Activated T-cell treated with anti-CD3 and anti-CD28 coated beads for 48 hours (primary cell): ENCODE data around the gene NSL1.
"Not testable (repeated sequence)": the region's sequence is repeated elsewhere in the genome, so short reads cannot be mapped to it uniquely, and the experiment has no call there.

Experiments
- DNase-seq: peaks from one replicate; pipeline ENCODE4 v3.0.0-alpha.2; 2020; ENCODE audit warnings: low read depth

The NSL1 gene

DNA sequence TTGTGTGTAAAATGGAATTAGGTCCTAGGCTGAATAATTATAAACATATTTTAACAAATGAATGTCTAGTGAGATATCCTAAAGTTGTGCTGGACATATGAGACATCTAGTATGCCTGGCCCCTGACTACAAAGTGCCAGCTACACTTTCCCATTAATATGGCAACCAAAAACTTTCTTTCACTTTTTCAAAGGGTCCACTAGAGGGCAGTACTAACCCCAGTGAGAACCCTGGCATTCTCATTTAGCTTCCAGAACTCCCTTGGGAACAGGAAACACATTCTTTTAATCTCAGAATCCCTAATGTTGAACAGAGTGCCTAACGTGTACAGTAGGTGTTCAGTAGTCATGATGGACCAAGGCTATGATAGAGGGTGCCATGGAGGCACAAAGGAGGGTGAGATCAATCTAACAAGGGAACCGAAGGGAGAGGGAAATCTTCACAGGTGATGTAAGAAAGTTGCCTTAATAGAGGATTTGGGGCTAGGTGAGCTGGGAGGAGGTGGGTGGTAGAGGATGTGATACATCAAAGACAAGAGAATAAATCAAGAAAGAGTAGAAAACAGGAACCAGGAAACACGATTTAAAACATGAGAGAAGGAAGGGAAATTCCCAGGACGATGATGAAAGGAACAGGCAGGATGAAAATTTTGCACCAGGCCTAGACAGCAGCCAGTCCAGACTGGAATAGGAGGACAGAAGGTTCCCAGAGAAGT is 41.6 kb downstream of the NSL1 start:
- no peak for DNase-seq

DNA sequence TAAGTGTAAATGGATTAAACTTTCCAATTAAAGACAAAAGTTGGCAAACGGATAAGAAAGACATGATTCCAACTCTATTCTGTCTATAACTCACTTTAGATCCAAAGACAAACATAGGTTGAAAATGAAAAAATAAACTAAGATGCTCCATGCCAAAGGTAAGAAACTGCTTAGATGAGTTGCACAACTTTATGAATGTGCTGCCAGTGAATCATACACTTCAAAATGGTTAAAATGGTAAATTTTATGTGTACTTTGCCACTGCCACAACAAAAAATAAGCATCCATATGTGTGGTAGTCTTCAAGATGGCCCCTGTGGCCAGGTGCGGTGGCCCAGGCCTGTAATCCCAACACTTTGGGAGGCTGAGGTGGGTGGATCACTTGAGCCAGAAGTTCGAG is 45.0 kb downstream of the NSL1 start:
- no peak for DNase-seq

- no peak for DNase-seq
Observed at GRCh38 chr1:212745303-212745702, 46.3 kb downstream of the NSL1 start.

DNA sequence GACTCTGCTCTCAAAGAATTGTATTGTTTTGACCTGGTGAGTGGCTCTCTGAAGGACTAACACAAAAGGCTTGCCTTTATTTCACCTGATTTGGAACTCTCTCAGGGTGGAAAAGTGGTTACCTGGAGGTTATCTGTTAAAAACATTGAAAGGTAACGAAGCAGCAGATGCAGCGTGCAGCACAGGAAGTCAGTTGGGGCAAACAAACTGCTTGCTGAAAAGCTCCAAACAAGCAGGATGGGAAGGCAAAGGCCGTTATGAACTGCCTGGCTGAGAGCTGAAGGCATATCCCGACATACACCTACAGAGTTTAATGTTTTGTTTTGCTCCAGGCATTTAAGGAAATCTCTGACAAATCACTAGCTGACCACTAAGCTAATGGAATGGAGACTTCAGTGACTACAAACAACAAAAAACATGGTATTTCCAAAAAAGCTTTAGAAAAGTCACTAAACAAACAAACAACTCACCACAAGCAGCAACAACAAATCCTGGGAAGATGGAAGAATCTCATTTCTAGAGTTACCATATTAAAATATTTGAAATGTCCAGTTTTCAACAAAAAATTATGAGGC is 47.6 kb downstream of the NSL1 start:
- DNase-seq: no peak

DNA sequence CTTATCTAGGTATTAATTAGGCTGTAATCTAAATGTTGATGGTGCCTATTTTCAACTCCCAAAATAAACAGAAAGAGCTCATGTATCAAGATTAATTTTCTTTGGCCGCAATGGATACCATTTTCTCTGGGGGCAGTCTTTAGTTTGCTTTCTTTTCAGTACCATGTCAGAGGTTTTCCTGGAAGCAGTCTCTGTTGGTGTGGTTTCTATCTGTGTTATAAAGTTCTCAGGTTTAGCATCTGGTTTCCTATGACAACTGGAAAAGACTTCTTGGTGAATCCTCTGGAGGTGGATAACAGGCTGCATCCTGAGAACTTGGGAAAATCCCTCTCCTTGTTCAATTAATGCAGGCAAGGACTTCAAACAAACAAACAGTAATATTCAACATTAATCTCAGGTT is 53.2 kb downstream of the NSL1 start:
- DNase-seq: no peak

DNA sequence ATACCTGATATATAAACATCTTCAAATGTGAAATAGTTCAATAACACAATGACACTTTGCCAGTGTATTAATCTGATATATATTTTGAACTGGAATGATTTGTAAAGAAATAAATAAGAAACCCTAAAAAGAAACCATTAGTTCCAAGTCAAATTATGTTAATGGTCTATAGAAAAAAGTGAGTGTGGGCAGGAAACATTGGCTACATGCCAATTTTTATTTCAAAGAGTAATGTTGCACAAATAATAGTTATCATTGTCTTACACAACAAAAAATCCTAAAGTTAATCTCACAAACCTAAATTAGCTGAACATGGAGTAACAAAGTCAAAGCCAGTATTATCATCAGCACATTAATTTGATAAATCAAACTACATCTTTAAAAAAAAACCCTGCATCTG is 54.0 kb downstream of the NSL1 start:
- no peak for DNase-seq

DNA sequence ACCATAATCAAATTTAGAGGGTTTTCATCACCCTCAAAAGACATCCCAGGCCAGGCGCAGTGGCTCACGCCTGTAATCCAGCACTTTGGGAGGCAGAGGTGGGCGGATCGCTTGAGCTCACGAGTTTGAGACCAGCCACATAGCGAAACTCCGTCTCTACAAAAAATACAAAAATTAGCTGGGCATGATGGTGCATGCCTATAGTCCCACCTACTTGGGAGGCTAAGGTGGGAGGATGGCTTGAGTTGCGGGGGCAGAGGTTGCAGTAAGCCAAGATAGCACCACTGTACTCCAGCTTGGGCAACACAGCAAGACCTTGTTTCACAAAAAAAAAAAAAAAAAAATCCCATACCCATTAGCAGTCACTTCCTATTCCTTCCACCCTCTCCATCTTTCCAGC is 58.5 kb downstream of the NSL1 start:
- DNase-seq: no peak

DNA sequence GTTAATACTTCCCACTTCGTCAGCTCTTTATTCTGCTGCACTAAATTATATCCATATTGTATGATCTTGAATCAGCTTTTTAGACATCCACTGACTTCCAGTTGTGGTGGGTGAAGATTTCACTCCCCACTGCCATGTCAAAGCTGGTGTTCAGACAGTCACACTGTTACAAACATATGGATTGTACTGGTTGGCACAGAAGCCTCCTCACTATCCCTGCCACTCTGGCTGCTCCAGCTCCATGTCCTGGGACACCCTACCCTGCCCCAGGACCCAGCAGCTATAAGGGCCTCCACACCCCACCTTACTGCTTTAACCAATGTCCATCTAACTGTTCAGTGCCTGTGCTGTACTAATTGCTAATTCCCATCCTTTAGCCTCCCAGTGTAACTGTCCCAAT is 59.9 kb downstream of the NSL1 start:
- DNase-seq: no peak

GRCh38 chr1:212728606-212729005 is 63.0 kb downstream of the NSL1 start:
- DNase-seq: no peak

DNA sequence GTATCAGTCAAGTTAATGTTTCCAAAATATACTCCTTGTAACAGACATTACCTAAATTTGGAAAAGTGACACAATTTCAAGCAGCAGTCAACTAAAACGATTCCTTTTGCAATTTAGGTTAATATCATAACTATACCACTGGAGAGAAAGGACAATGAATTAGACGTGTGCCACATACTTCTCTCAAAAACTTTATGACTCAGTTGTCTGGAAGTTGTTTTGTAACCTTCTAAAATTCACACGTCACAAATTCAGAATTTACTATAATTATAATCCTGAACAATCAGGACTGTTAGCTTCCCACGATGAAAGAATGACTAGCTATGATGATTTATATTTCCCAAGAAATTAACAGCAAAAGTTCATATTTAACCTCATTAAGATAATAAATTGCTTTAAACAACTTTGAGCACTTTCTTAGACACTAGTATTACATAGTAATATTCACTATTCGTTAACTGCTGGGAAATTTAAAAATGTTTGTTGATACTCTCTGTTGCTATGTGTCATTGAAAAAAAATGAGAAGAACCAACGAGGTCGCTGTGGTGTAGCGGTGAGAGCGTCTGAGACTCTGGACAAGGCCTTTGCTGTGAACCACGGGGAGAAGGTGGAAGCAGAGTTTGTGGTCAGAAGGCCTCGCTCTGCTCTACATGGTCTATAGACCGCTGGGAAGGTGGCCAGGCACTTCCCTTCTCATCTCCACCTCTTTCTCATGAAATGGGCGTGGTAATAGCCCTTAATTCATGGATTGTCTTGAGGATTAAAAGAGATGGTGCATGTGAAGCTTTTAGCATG is 64.0 kb downstream of the NSL1 start:
- DNase-seq: no peak

DNA sequence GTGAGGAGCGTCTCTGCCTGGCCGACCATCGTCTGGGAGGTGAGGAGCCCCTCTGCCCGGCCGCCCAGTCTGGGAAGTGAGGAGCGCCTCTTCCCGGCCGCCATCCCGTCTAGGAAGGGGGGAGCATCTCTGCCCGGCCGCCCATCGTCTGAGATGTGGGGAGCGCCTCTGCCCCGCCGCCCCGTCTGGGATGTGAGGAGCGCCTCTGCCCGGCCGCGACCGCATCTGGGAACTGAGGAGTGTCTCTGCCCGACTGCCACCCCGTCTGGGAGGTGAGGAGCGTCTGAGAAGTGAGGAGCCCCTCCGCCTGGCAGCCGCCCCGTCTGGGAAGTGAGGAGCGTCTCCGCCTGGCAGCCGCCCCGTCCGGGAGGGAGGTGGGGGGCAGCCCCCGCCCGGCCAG is 66.9 kb downstream of the NSL1 start:
- not testable (repeated sequence) for DNase-seq

GRCh38 chr1:212722270-212722957 is 69.2 kb downstream of the NSL1 start:
- DNase-seq: no peak

GRCh38 chr1:212721388-212722247 is 70.0 kb downstream of the NSL1 start:
- peak; percentile 41 for DNase-seq

GRCh38 chr1:212719633-212720032 is 71.9 kb downstream of the NSL1 start:
- no peak for DNase-seq

DNA sequence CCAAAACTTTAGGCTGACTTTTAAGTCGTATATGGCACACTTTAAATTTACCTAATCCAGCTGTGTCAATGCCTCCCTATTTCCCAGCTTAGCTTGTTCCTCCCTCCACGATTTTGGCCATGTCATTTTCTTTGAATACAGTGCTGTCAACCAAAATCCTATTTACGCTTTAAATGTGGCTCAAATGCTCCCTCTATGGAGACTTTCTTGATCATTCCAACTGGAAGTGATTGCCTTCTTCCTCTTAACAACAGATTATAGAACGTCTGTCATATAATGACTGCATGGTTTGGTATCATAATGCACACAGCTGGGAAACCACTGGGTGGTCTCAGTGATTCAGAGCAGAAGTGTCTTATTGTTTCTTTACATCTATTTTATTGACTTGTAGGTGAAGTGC is 73.1 kb downstream of the NSL1 start:
- no peak for DNase-seq

DNA sequence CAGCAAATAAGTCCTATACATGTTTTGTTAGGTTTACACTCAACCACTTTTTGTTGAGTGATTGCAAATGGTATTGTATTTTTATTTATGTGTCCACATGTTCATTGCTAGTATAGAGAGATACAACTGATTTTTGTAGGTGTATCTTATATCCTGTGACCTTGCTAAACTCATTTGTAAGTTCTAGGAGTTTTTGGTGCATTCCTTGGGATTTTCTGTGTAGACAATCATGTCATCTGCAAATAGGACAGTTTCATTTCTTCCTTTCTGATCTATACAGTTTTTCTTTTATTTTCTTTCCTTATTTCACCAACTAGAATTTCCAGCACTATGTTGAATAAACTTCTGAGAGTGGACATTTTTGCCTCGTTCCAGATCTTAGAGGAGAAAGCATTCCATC is 75.4 kb downstream of the NSL1 start:
- no peak for DNase-seq

- no peak for DNase-seq
Observed at GRCh38 chr1:212713465-212714136, 78.0 kb downstream of the NSL1 start.

GRCh38 chr1:212712451-212713303 is 78.9 kb downstream of the NSL1 start:
- no peak for DNase-seq

DNA sequence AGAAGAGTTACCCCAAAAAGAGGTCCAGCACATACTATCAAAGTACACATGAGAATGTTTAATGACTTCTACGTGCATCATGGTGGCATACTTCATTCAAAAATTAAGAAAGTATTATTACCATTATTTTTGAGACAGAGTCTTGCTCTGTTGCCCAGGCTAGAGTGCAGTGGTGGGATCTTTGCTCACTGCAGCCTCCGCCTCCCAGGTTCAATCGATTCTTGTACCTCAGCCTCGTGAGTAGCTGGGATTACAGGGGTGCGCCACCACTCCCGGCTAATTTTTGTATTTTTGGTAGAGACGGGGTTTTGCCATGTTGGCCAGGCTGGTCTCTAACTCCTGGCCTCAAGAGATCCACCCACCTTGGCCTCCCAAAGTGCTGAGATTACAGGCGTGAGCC is 79.6 kb downstream of the NSL1 start:
- not testable (repeated sequence) for DNase-seq

- DNase-seq: no peak
Observed at GRCh38 chr1:212710566-212710965, 81.0 kb downstream of the NSL1 start.
